Lung microvascular endothelial cell (primary cell): ENCODE results near the gene BET1L. TPM values are rescaled to one million over a fixed set of nuclear protein-coding genes. Genes with fewer than 3 reads are reported as not detected.
"Not testable (repeated sequence)": the region's sequence is repeated elsewhere in the genome, so short reads cannot be mapped to it uniquely, and the experiment has no call there.

Experiments
- DNase-seq, 2 donors: peaks; one replicate each; pipeline versions ENCODE4 v3.0.0 to v3.0.0-alpha.2; 2010; ENCODE audit warnings: low read depth in 2 of 2
- total RNA-seq: library from RNA; depleted of rRNA; stranded (reverse); fragments of >200 nt; gene quantifications from 2 replicates; pipeline ENCODE4 v1.2.1, GENCODE V29; 2014

BET1L gene
- total RNA-seq: 8.9 and 11.3 TPM in 2 replicates

- peak; percentile 98 to 99 for DNase-seq
Observed at GRCh38 chr11:207208-207862, at the start of gene BET1L, which contains the start of gene RIC8A. Gene BET1L, minus strand, starts transcription at chr11:207399. Its CDS starts 78 bp downstream, at chr11:207321. Gene RIC8A, plus strand, starts transcription at chr11:207708. Its CDS starts 1,147 bp downstream, at chr11:208855.

GRCh38 chr11:255816-256215 is 48.6 kb upstream of the BET1L start:
- DNase-seq: no peak

DNA sequence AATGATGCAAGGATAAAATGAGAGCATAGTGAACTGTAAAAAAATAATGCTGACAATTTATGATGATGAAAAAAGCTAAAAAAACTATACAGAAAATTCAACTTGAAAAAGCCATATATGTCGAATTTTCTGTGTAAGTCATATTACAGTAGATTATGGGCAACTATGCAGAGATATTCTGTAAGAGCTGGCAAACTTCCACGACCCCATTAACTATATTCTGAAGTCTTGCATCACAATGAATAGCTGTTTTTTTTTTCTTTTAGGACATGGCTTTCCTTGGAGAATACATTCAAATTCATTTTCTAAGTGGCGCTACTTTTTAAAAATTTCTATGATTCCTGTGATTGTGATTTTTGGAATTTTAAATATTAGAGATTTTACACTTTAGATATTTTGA is 48.0 kb upstream of the BET1L start:
- DNase-seq: no peak

GRCh38 chr11:253886-254270 is 46.7 kb upstream of the BET1L start:
- no peak for DNase-seq

DNA sequence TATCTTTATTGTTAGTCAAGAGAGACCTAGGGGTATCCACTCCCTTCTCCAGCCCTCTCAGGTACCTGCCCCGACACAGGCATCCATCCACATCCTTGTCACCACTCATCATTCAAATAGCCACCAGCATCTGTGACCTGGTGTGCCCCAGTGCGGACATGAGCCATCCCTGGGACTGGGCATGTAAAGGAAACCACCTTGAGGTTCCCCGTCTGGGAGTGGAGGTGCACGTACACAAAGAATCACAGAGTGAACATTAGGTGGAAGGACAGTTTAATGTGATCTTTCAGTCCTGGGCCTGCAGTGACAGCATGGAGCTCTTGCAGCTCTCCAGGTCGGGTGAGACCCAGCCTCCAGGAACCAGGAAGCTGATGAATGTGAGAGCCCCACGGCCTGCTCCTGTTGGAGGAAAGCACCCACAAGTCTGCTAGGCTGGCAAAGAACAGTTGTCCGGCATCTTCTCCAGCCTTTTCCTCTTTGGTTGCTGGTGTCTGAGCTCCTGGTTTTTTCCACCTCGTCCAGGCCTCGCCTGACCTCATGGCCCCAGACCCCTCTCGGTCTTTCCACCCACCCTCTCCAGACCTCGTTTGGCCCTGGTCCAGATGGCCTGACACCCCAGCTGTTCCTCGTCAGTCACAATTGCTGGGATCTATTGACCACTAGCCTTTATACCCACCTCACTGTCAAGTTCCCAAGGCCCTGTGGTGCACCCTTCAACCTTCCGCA is 46.1 kb upstream of the BET1L start:
- no peak for DNase-seq

GRCh38 chr11:252666-253065 is 45.5 kb upstream of the BET1L start:
- no peak for DNase-seq

GRCh38 chr11:251550-251949 is 44.4 kb upstream of the BET1L start:
- no peak for DNase-seq

GRCh38 chr11:250740-251299 is 43.6 kb upstream of the BET1L start:
- peak; percentile 68 to 76 for DNase-seq

- no peak for DNase-seq
Observed at GRCh38 chr11:250274-250673, 43.1 kb upstream of the BET1L start.

GRCh38 chr11:249062-249461 is 41.9 kb upstream of the BET1L start:
- no peak for DNase-seq

DNA sequence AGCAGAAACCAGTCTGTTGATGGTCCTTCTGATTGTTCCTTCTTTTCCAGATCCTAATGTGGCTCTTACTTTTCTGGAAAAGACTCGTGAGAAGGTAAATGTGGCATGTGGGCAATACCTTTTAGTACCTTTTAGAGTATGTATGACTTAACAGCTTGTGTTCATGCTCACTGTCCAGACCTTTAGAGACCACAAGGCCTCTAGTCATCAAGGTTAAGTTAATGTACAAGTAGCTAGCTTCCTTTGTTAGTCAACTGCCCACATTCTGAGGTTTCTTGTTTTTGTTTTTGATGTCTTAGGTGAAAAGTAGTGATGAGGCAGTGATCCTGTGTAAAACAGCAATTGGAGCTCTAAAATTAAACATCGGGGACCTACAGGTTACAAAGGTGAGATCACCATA is 37.2 kb upstream of the BET1L start:
- DNase-seq: no peak

- no peak for DNase-seq
Observed at GRCh38 chr11:241634-242033, 34.4 kb upstream of the BET1L start.

GRCh38 chr11:240315-240714 is 33.1 kb upstream of the BET1L start:
- DNase-seq: peak in 1 of 2 donors; percentile 11

GRCh38 chr11:238346-238745 is 31.1 kb upstream of the BET1L start:
- DNase-seq: not testable (repeated sequence)

- DNase-seq: peak; percentile 91 to 93
Observed at GRCh38 chr11:236774-237767, 29.9 kb upstream of the BET1L start, which contains the start of gene PSMD13. Gene PSMD13, plus strand, starts transcription at chr11:236976. Its CDS starts 74 bp downstream, at chr11:237050.

DNA sequence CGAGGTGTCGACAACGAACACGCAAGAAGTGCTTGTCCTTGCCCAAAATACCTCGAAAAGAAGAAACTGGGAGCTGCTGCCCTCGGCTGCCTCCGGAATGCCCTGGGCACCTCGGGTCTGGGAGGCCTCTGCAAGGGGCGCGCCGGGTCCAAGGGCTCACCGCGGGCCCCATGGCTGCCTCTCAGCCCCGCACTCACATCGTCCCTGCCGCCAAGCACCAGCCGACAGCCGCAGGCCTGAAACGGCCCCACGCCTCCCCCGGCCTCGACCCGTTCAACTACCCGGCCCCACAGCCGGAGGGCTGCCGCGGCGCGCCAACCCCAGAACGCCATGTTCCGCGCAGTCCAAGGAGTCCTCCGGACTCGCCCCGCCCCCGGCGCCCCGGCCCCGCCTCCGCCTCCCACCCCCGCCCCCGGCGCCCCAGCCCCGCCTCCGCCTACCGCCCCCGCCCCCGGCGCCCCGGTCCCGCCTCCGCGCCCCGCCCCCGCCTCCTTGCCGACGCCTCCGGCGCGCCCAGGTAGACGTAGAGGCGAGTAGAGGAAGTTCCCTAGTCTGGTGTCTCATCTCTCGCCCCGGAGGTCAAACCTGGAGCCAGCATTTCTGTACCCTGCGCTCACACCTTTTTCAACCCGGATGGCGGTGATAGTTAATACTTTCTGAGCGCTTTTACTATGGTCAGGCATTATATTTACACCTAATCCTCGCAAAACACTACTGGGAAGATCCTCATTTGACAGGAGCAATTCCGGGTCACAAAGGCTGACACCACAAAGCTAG is 29.0 kb upstream of the BET1L start, which contains the start of gene SIRT3:
Gene SIRT3 (minus strand): TSS at position 346 of the 777 bp plus-strand sequence. CDS start 14 bp downstream, at position 332.
- peak; percentile 68 to 75 for DNase-seq

DNA sequence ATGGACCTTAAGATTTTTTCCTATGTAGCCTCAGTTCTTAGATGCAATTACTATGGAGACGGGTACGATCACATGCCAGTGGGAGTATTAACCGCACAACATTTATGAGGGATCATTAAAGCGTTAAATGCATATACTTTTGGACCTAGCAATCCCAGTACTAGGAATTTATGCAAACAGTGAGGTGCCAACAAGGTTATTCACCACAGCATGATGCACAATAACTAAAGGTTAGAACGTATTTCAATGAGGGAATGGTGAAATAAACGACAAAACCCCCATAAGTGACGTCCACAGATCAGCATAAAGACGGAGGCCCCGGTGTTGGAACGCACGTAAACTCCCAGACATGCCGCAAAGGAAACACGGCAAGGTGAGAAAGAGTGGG is 28.4 kb upstream of the BET1L start:
- peak; percentile 34 for DNase-seq

GRCh38 chr11:235180-235579 is 28.0 kb upstream of the BET1L start:
- DNase-seq: no peak

- DNase-seq: no peak
Observed at GRCh38 chr11:232783-233565, 25.8 kb upstream of the BET1L start.

GRCh38 chr11:230431-230830 is 23.2 kb upstream of the BET1L start:
- DNase-seq: no peak
